ENCODE results near the gene C17orf75.

GRCh38 chr17:32382526-32383223 lies 40.7 kb upstream of the C17orf75 start:
- TF ChIP-seq, protein P1, sequence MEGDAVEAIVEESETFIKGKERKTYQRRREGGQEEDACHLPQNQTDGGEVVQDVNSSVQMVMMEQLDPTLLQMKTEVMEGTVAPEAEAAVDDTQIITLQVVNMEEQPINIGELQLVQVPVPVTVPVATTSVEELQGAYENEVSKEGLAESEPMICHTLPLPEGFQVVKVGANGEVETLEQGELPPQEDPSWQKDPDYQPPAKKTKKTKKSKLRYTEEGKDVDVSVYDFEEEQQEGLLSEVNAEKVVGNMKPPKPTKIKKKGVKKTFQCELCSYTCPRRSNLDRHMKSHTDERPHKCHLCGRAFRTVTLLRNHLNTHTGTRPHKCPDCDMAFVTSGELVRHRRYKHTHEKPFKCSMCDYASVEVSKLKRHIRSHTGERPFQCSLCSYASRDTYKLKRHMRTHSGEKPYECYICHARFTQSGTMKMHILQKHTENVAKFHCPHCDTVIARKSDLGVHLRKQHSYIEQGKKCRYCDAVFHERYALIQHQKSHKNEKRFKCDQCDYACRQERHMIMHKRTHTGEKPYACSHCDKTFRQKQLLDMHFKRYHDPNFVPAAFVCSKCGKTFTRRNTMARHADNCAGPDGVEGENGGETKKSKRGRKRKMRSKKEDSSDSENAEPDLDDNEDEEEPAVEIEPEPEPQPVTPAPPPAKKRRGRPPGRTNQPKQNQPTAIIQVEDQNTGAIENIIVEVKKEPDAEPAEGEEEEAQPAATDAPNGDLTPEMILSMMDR (conservative IDR thresholded peaks at IDR 0.05; ENCODE audit: low read length): no peak
- TF ChIP-seq EZH2phosphoT487 (IDR thresholded peaks at IDR 0.05; ENCODE audit: borderline replicate concordance, low read depth, low read length): no peak
